HG03159 (cell line): ENCODE measurements around the gene MPV17.
"Not testable (repeated sequence)": the region's sequence is repeated elsewhere in the genome, so short reads cannot be mapped to it uniquely, and the experiment has no call there.

Experiments
- ATAC-seq: cut with Tn5 transposase; IDR thresholded peaks from one replicate; pipeline ENCODE4 v1.9.1; 2021; ENCODE audit warnings: mild to moderate bottlenecking, moderate library complexity; ENCODE audit not compliant: unreplicated experiment

MPV17 gene

DNA sequence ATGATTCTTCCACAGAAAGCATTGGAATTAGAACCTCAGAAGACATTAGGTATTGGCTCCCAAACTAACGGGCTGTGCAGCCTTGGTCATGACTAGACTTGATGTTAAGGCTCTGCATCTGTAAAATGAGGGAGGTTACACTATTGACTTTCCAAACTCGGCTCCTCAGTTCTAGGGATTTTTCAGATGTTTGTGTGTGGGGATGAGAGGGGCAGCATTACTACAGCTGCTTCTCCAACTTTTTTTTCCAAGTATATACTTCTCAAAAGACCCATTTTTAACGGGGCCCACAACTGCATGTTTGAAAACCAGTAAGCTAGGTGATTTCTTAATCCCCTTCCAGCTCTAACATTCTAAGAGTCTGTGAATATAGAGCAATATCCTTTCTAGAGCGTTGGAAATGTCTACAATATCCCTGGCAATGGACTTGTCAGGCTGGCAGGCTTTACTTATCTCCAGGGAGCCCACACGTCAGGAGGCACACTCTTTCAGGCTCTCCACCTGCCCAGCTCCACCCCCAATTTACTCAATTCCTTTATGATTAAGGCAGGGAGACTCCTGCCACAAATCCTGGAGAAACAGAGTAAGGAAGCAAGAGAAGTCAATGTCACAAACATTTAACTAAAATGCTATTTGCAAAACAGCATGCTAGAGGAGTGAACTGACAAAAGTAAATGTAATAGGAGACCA lies 844 bp upstream of the MPV17 start:
- no peak for ATAC-seq

DNA sequence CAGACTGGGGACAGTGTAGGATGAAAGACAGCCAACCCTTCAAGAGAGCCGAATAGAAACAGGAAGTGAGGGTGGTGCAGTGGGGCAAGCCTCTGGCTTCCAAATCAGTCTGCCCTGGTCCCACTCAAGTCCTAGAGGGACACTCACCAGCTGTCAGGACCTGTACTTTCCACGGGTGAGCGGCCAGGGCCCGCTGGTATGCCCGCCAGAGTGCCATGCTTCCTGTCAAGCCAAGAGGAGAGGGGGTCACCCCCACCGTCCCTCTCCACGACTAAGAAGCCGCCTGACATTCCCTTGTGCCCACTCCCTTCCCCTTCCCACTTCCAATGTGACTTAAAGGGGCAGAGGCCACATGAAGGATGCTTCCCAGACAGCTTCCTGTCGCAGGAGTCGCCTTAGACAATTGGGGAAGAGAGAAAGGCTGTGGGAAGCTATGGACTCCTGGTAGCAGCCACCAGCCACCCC lies 564 bp downstream of the MPV17 start:
- ATAC-seq, result no peak

GRCh38 chr2:27320958-27321543 lies 1.8 kb downstream of the MPV17 start:
- ATAC-seq, result no peak

- not testable (repeated sequence) for ATAC-seq
These were observed 3.1 kb downstream of the MPV17 start for GRCh38 chr2:27319839-27320238.

DNA sequence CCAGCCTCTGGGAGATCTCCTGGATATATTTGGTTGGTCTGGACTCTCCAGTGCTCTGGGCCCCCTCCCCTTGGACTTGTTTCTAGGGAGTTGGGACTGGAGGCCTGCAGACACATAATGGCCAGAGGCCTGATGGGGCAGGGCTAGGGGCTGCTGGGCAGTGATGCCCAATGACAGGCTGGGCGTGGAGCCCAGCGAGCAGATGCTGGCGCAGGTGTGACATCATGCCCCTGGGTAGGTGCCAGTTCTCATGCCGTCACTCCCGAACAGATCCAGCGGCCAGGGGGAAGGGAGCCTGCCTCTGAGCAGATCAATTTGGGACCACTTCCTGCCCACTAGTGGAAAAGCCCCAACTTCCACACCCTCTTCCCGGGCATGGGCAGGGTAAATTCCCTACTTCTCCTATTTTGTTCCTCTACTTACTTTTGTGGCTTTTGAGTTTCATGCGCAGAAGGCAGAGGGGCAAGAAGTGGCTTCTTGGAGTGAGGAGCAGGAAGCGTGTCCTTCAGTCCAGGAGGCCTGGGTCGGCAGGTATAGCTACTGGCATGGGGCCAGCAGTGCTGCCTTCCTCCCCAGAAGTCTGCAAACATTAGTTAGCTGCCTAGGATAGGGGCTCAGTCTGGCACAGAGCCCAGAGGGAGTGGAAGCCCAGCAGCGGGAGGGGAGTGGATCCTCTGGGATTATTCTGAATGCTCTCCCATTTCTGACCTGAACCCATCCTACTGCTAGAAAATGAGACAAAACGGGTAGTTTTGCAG lies 6.1 kb downstream of the MPV17 start:
- no peak for ATAC-seq

- no peak for ATAC-seq
These were observed 7.8 kb downstream of the MPV17 start for GRCh38 chr2:27315122-27315521.

- ATAC-seq, result no peak
These were observed 8.2 kb downstream of the MPV17 start for GRCh38 chr2:27314709-27315108.

GRCh38 chr2:27313882-27314645 lies 8.8 kb downstream of the MPV17 start:
- no peak for ATAC-seq

- no peak for ATAC-seq
These were observed 10.7 kb downstream of the MPV17 start for GRCh38 chr2:27312152-27312551.

GRCh38 chr2:27309651-27310050 lies 13.2 kb downstream of the MPV17 start:
- no peak for ATAC-seq

DNA sequence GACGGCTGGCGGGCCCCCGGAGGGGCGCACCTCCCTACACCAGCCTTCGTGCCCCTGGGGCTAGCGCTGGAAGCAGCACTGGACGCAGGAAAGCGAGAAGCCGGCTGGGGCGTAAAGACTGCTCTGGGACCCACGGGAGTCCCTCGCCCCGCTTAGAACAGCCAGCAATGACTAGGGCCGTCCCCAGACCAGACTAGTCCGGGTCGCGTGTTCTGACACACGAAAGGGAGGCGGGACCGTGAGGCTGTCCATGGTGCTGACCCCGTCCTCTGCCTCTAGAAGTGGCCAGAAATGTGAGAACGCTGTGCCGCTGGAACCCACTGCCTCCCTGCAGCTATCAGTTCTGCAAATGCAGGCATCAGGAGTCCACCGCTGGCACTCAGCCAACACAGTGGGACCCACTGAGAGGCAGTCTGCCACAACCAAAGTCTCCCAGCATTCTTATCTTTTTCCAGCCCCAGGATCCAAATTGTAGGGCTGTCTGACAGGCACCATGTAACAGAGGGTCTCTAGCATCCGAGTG lies 14.5 kb downstream of the MPV17 start, which contains the start of gene UCN:
Gene UCN, minus strand, starts transcription at position 87 of the 523 bp plus-strand sequence. CDS start 550 bp downstream, outside the sequence.
- ATAC-seq, result no peak

- ATAC-seq, result no peak
These were observed 15.1 kb downstream of the MPV17 start for GRCh38 chr2:27307545-27308358.

- ATAC-seq, result no peak
These were observed 15.7 kb downstream of the MPV17 start for GRCh38 chr2:27307287-27307544.

GRCh38 chr2:27306573-27307286 lies 16.2 kb downstream of the MPV17 start:
- ATAC-seq, result no peak

GRCh38 chr2:27306136-27306535 lies 16.8 kb downstream of the MPV17 start:
- ATAC-seq, result no peak

GRCh38 chr2:27305516-27305915 lies 17.4 kb downstream of the MPV17 start:
- no peak for ATAC-seq

DNA sequence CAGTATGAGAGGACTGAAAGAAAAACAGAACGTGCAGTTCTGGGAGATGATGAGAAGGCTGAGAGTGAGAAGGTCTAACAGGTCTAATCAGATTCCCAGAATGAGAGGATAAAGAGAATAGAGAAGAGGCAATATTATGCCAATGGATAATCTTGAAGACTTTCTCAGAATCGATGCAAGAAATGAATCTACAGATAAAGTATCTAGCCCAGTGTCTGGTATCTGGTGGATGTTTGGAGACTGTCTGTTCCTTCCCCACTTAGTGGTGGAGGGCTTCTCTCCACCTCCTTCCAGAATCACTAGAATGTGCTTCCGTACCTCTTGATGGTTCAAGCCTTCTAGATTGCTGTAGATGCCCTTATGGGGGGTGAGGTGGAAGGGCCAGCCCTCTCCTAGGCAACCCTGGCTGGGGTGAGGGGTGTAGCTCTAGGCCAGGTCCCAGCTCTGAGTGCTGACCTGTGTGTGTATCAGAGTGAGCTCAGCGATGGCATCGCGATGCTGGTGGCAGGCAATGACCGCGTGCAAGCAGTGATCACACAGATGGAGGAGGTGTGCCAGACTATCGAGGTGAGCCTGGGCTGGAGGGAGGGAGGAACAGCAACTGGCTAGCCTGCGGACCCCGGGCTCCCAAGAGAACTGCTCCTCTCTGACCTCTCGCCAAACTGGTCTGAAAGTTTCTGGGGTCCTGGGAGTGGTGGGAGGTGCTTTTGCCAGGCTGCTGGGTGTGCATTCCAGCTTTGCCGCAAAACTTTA lies 18.2 kb downstream of the MPV17 start:
- no peak for ATAC-seq

- ATAC-seq, result no peak
These were observed 19.5 kb downstream of the MPV17 start for GRCh38 chr2:27303093-27304025.
